Transverse colon (tissue), 4 donors: ENCODE data around the gene IL16. TPM values are rescaled to one million over a fixed set of nuclear protein-coding genes. Genes with fewer than 3 reads are reported as not detected.

Experiments used
- DNase-seq: peaks from one replicate; pipeline ENCODE4 v3.0.0-alpha.2; 2019
- H3K27ac ChIP-seq, 4 donors: fragments of 200-600 bp; sonication (generic); 2 replicates each; pipeline ENCODE4 v1.5.1; 2016 to 2018; ENCODE audit warnings: inconsistent platforms in 4 of 4
- H3K27me3 ChIP-seq: fragments of 200-600 bp; sonication (generic); 2 replicates; pipeline ENCODE4 v1.5.1; 2017; ENCODE audit warnings: inconsistent platforms
- H3K36me3 ChIP-seq, 4 donors: fragments of 200-600 bp; sonication (generic); 2 replicates each; pipeline ENCODE4 v1.5.1; 2017 to 2019; ENCODE audit warnings: inconsistent platforms in 4 of 4
- H3K4me1 ChIP-seq, 4 donors: fragments of 200-600 bp; sonication (generic); 2 replicates each; pipeline ENCODE4 v1.5.1; 2017 to 2020; ENCODE audit warnings: inconsistent platforms in 4 of 4
- H3K4me3 ChIP-seq, 4 donors: fragments of 200-600 bp; sonication (generic); 1 replicate in 1 of 4; 2 replicates in 3 of 4; pipeline versions ENCODE4 v1.5.1 to v1.6.1; 2017 to 2019; ENCODE audit warnings: inconsistent platforms in 4 of 4
- H3K9me3 ChIP-seq, 2 donors: fragments of 200-600 bp; sonication (generic); 2 replicates each; pipeline ENCODE4 v1.5.1; 2017 to 2019; ENCODE audit warnings: inconsistent platforms in 2 of 2
- CTCF ChIP-seq, 5 experiments: fragments of 200-600 bp in 3 of 5; fragments of 450-650 bp in 2 of 5; sonication (generic) in 3 of 5; IDR thresholded peaks; 1 replicate in 2 of 5; 2 replicates in 3 of 5; pipeline ENCODE4 v1.5.1; 2016 to 2017; ENCODE audit warnings: antibody characterized with exemption in 5 of 5, inconsistent platforms in 3 of 5, mild to moderate bottlenecking in 2 of 5, moderate library complexity in 1 of 5
- EP300 ChIP-seq: sonication (generic); formaldehyde crosslinking; IDR thresholded peaks from one replicate; pipeline ENCODE4 v1.6.1; 2017; ENCODE audit warnings: antibody characterized with exemption, low read depth
- POLR2A ChIP-seq: fragments of 450-650 bp; IDR thresholded peaks from one replicate; pipeline ENCODE4 v1.6.1; 2016; ENCODE audit warnings: antibody characterized with exemption, mild to moderate bottlenecking, moderate library complexity
- POLR2AphosphoS5 ChIP-seq, 3 donors: sonication (generic); formaldehyde crosslinking; IDR thresholded peaks; one replicate each; pipeline ENCODE4 v1.6.1; 2016; ENCODE audit warnings: antibody characterized with exemption in 3 of 3
- WGBS, 2 donors: methylation state at CpG; one replicate each; pipeline ENCODE4 v1.1.5; 2018; ENCODE audit warnings: low coverage in 1 of 2; 5-methylcytosine and 5-hydroxymethylcytosine counted together
- in situ Hi-C, 4 donors: fragments of 200-750 bp; cut with MboI; loops; one replicate each; pipeline versions ENCODE4 v1.15.0 to v1.15.1; 2017; ENCODE audit warnings: low sequenced_read_pairs in 3 of 4, low pct_ligation_motif_present in 1 of 4, low pct_unique_long_range_greater_than_20kb in 1 of 4
- intact Hi-C: fragments of 100-400 bp; cut with DNase I; formaldehyde crosslinking; loops from one replicate; pipeline ENCODE4 v1.15.1; 2023; ENCODE audit warnings: low total_unique reads
- total RNA-seq, 4 donors: library from RNA; depleted of rRNA; stranded (reverse); fragments of >200 nt; gene quantifications; one replicate each; pipeline ENCODE4 v1.1.0, GENCODE V29; 2016

Gene IL16
- total RNA-seq, 4 donors from 2014 or later = 5.2 to 40.0 (median 22.3) TPM

- Histone ChIP-seq H3K4me1 (no peaks in the 10 kb centered on the region), H3K4me3 (no peak overlapping the region), H3K27ac (no peak overlapping the region), H3K27me3 (no peaks in the 10 kb centered on the region), H3K36me3 (no peaks in the 10 kb centered on the region), H3K9me3 (peaks cover 0 to 6% of the 10 kb centered on the region in 2 donors)
- in situ Hi-C loops (no loop called here), intact Hi-C loops (loop anchor here (5.0 kb wide), 1 partner anchor 804 kb away; no protein-coding TSS in a partner anchor)
- TF ChIP-seq CTCF (IDR thresholded peaks at IDR 0.05) (no peak), POLR2AphosphoS5 (IDR thresholded peaks at IDR 0.05) (no peak), EP300 (no peak), POLR2A (no peak)
- DNase-seq = no peak
- WGBS, 2 donors = 98% methylated on average over 4 of the region's 4 CpGs; no CpG with 5 or more reads in 1 of the 2 donors
Measured at GRCh38 chr15:81211376-81211775, 14.7 kb downstream of the IL16 start.

DNA sequence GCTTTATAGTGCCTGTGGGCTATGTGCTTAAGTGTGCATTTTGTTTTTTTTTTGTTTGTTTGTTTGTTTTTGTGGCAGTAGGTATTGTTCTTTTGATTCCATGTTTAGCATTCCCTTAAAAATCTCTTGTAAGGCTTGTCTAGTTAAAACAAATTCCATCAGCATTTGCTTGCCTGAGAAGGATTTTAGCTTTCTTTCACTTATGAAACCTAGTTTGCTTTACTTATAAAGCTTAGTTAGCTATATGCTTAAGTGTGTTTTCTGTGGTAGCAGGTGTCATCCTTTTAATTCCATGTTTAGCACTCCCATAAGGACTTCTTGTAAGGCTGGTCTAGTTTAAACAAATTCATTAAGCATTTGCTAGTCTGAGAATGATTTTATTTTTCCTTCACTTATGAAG, 17.3 kb downstream of the IL16 start:
- no peaks in the 10 kb centered on the region for H3K9me3 ChIP-seq
- DNase-seq = no peak
- H3K27me3 ChIP-seq = no peaks in the 10 kb centered on the region
- H3K4me3 ChIP-seq = no peak overlapping the region
- intact Hi-C loops = loop anchor here (5.0 kb wide), 1 partner anchor 807 kb away; no protein-coding TSS in a partner anchor
- TF ChIP-seq EP300 (no peak), POLR2A (no peak), POLR2AphosphoS5 (IDR thresholded peaks at IDR 0.05) (no peak), CTCF (IDR thresholded peaks at IDR 0.05) (no peak)
- H3K27ac ChIP-seq = no peak overlapping the region
- in situ Hi-C loops = no loop called here
- no peaks in the 10 kb centered on the region for H3K36me3 ChIP-seq
- no peaks in the 10 kb centered on the region for H3K4me1 ChIP-seq

DNA sequence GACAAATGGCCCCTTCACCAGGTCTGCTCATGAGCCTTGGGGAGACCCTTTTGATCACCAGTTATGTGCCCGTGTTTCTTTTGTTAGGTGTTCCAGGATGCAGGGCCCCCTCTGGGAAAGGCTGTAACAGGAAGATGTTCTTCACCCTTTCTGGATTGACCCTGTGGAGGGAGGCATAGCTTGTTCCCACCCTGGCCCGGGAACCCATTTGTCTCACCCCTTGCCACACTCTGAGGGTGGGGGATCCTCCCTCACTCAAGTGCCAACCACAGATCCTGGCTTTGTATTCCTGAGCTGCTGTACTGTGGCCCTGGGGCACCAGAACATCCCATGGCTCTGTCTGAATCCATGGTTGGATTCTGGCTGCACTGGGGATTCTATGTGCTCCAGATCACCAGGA, 18.9 kb downstream of the IL16 start:
- TF ChIP-seq POLR2AphosphoS5 (IDR thresholded peaks at IDR 0.05) (no peak), POLR2A (no peak), EP300 (no peak)
- WGBS, 2 donors = 60 to 75% methylated on average over 1 to 2 of the region's 2 CpGs
- intact Hi-C loops (no loop called here), in situ Hi-C loops (no loop called here)
- H3K27ac ChIP-seq = no peak overlapping the region
- no peak for DNase-seq
- H3K36me3 ChIP-seq = no peaks in the 10 kb centered on the region
- H3K27me3 ChIP-seq = no peaks in the 10 kb centered on the region
- no peak overlapping the region for H3K4me3 ChIP-seq
- no peaks in the 10 kb centered on the region for H3K4me1 ChIP-seq
- H3K9me3 ChIP-seq = no peaks in the 10 kb centered on the region

- WGBS, 2 donors = 50% methylated on average over 1 of the region's 2 CpGs; no CpG with 5 or more reads in 1 of the 2 donors
- Histone ChIP-seq H3K4me1 (no peaks in the 10 kb centered on the region), H3K27me3 (no peaks in the 10 kb centered on the region), H3K27ac (no peak overlapping the region), H3K36me3 (no peaks in the 10 kb centered on the region), H3K4me3 (no peak overlapping the region), H3K9me3 (no peaks in the 10 kb centered on the region)
- intact Hi-C loops = no loop called here
- no peak for DNase-seq
- TF ChIP-seq POLR2A (no peak), CTCF (IDR thresholded peaks at IDR 0.05) (no peak), EP300 (no peak), POLR2AphosphoS5 (IDR thresholded peaks at IDR 0.05) (no peak)
- in situ Hi-C loops = no loop called here
Measured at GRCh38 chr15:81215983-81216382, 19.3 kb downstream of the IL16 start.

- no peak for TF ChIP-seq EP300
- TF ChIP-seq POLR2AphosphoS5 (IDR thresholded peaks at IDR 0.05) = no peak
- no peak for TF ChIP-seq POLR2A
- in situ Hi-C loops = no loop called here
- DNase-seq = no peak
- no peak overlapping the region for H3K27ac ChIP-seq
- no peaks in the 10 kb centered on the region for H3K36me3 ChIP-seq
- H3K27me3 ChIP-seq = no peaks in the 10 kb centered on the region
- H3K4me1 ChIP-seq = no peaks in the 10 kb centered on the region
- H3K4me3 ChIP-seq = no peak overlapping the region
- WGBS, 2 donors = 70% methylated on average over 3 of the region's 3 CpGs; no CpG with 5 or more reads in 1 of the 2 donors
- H3K9me3 ChIP-seq = no peaks in the 10 kb centered on the region
- intact Hi-C loops = no loop called here
Measured at GRCh38 chr15:81216422-81216821, 19.7 kb downstream of the IL16 start.
